ENCODE results near the gene SERPIND1. TPM values are rescaled to one million over a fixed set of nuclear protein-coding genes. Genes with fewer than 3 reads are reported as not detected.

Gene SERPIND1
- total and polyA plus RNA-seq, 11 donors = 0.04 to 0.44 (median 0.15) TPM; not detected in 5

GRCh38 chr22:20833225-20833665, 59.3 kb downstream of the SERPIND1 start:
- intact Hi-C loops (cut with DNase I) = no loop called here
- WGBS, 4 donors = 89 to 96% (median 93%) methylated on average over 6 of the region's 6 CpGs
- H3K9me3 ChIP-seq = no peaks in the 10 kb centered on the region
- no peaks in the 10 kb centered on the region for H3K27me3 ChIP-seq
- H3K4me3 ChIP-seq = no peak overlapping the region
- H3K4me1 ChIP-seq = peaks cover 0 to 5% (median 0%) of the 10 kb centered on the region in 12 donors
- TF ChIP-seq CTCF (IDR thresholded peaks at IDR 0.05) = no peak
- TF ChIP-seq POLR2A (IDR thresholded peaks at IDR 0.05) = no peak
- peaks cover 0 to 67% (median 57%) of the 10 kb centered on the region in 9 donors for H3K36me3 ChIP-seq
- no peak overlapping the region for H3K27ac ChIP-seq
- ATAC-seq (peak in 2 of 4 donors; percentile 19 to 29), DNase-seq (no peak)

- DNase-seq (no peak), ATAC-seq (no peak)
- Histone ChIP-seq H3K4me1 (peaks cover 0 to 5% (median 0%) of the 10 kb centered on the region in 12 donors), H3K27me3 (no peaks in the 10 kb centered on the region), H3K4me3 (no peak overlapping the region), H3K36me3 (peaks cover 0 to 58% (median 47%) of the 10 kb centered on the region in 9 donors), H3K9me3 (no peaks in the 10 kb centered on the region), H3K27ac (no peak overlapping the region)
- intact Hi-C loops (cut with DNase I) = no loop called here
- WGBS, 4 donors = 92 to 97% (median 94%) methylated on average over 3 of the region's 3 CpGs
- TF ChIP-seq CTCF (IDR thresholded peaks at IDR 0.05) (no peak), POLR2A (IDR thresholded peaks at IDR 0.05) (no peak)
Observed at GRCh38 chr22:20834206-20834605, 60.3 kb downstream of the SERPIND1 start.

GRCh38 chr22:20834725-20835124, 60.8 kb downstream of the SERPIND1 start:
- no peak for ATAC-seq
- Histone ChIP-seq H3K27ac (no peak overlapping the region), H3K36me3 (peaks cover 0 to 55% (median 42%) of the 10 kb centered on the region in 9 donors), H3K4me3 (no peak overlapping the region), H3K27me3 (no peaks in the 10 kb centered on the region), H3K4me1 (peaks cover 0 to 5% (median 0%) of the 10 kb centered on the region in 12 donors), H3K9me3 (no peaks in the 10 kb centered on the region)
- intact Hi-C loops (cut with DNase I) = no loop called here
- TF ChIP-seq POLR2A (IDR thresholded peaks at IDR 0.05) = no peak
- TF ChIP-seq CTCF (IDR thresholded peaks at IDR 0.05) = no peak
- no peak for DNase-seq
- 92 to 100% (median 97%) methylated on average over 3 of the region's 3 CpGs for WGBS, 4 donors

Other genes starting within 250 kb of the SERPIND1 start
- 10 to 100 TPM; 34.6 to 66.4 (median 48.3) TPM for gene PI4KA, start 84.7 kb downstream of the SERPIND1 start, total RNA-seq
- gene PI4KA, start 84.7 kb downstream of the SERPIND1 start, polyA plus RNA-seq = 10 to 100 TPM; 20.6 to 46.9 TPM
- gene SNAP29, start 84.9 kb downstream of the SERPIND1 start, total RNA-seq = 10 to 100 TPM; 20.4 to 38.7 (median 26.2) TPM
- 10 to 100 TPM; 10.5 to 26.1 TPM for gene SNAP29, start 84.9 kb downstream of the SERPIND1 start, polyA plus RNA-seq
- gene CRKL, start 143.3 kb downstream of the SERPIND1 start, total RNA-seq = 10 to 100 TPM; 45.6 to 64.2 (median 53.2) TPM
- gene CRKL, start 143.3 kb downstream of the SERPIND1 start, polyA plus RNA-seq = 10 to 100 TPM; 22.4 to 39.7 TPM
- gene AIFM3, start 193.1 kb downstream of the SERPIND1 start, total RNA-seq = 1 to 10 TPM in 2 of 9 donors, under 1 TPM in 5, not detected in 2; 0.25 to 3.0 (median 0.49) TPM
- gene AIFM3, start 193.1 kb downstream of the SERPIND1 start, polyA plus RNA-seq = under 1 TPM; 0.28 to 0.69 TPM
- gene LZTR1, start 208.2 kb downstream of the SERPIND1 start, total RNA-seq = 10 to 100 TPM; 18.4 to 41.9 (median 26.6) TPM
- 10 to 100 TPM; 18.4 to 29.3 TPM for gene LZTR1, start 208.2 kb downstream of the SERPIND1 start, polyA plus RNA-seq
- gene THAP7, start 228.0 kb downstream of the SERPIND1 start, total RNA-seq = 10 to 100 TPM; 15.3 to 39.0 (median 17.5) TPM
- gene THAP7, start 228.0 kb downstream of the SERPIND1 start, polyA plus RNA-seq = 10 to 100 TPM; 29.8 to 35.0 TPM
- gene P2RX6, start 241.1 kb downstream of the SERPIND1 start, total RNA-seq = 1 to 10 TPM in 7 of 9 donors, under 1 TPM in 2; 0.21 to 4.8 (median 1.7) TPM
- gene P2RX6, start 241.1 kb downstream of the SERPIND1 start, polyA plus RNA-seq = under 1 TPM; 0.06 to 0.72 TPM

Measured in heart left ventricle (tissue), 16 donors.